ENCODE results near the gene PPP1R2. TPM values are rescaled to one million over a fixed set of nuclear protein-coding genes. Genes with fewer than 3 reads are reported as not detected.

The PPP1R2 gene
- polyA plus RNA-seq, 1 of the 3 experiments (the other 2 are of a cell fraction) = 8.1 TPM

DNA sequence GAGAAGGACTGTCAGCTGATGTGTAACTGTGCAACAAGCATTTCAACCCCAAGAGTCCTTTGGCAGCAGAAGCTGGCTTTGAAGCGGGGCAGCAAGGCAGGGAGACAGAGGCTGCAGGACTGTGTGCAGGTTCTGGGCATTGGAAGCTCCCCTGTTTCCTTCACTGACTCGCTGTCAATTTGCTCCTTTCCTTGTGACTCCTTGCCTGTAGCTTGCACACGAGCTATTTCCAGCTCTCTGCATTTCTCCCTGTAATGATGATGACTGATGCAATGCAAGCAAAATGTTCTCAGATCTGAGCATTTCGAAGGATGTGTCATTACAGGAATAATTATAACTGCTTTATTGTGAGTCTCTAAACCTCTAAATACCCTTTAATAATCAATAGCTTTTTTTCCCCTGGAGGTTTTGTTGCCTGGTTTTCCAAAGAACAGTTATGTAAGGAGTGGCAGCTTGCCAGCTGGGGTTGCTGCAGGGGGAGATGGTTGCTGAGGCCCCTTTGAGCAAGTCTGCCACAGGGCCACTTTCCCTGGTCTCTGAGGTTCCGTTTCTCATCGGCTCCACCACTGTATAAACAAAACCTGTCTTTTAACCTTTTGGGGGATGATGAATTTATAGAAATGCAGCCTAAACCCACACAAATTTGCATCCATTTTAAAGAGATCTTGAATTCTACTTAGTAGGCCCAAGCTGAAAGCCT, 37.8 kb upstream of the PPP1R2 start:
- ChIA-PET CTCF (interaction anchor here (0.8 to 1.3 kb wide), 2 partner anchors 25 to 909 kb away, joined by 3 read pairs; partner anchors contain the start of gene LSG1), POLR2A (interaction anchor here (0.8 kb wide), 1 partner anchor 10 kb away, joined by 3 read pairs; no protein-coding TSS in a partner anchor)
- Histone ChIP-seq H3K4me3 (ENCODE audit: low read depth in 2 of 2, low read length in 1 of 2) (no peak overlapping the region), H3K9me2 (no peaks in the 10 kb centered on the region), H3F3A (replicated peaks; ENCODE audit: insufficient read depth) (peaks cover 3% of the 10 kb centered on the region), H3K27me3 (ENCODE audit: insufficient read depth) (no peaks in the 10 kb centered on the region), H3K36me3 (replicated peaks in 1 of 2; ENCODE audit: control insufficient read depth in 1 of 2, insufficient read depth in 2 of 2, low read length in 1 of 2) (no peaks in the 10 kb centered on the region), H2AFZ (ENCODE audit: low read depth) (no peak overlapping the region), H3K4me2 (no peak overlapping the region), H3K9ac (no peak overlapping the region), H4K20me1 (ENCODE audit: insufficient read depth) (no peaks in the 10 kb centered on the region), H3K79me2 (ENCODE audit: insufficient read depth) (no peaks in the 10 kb centered on the region), H3K4me1 (ENCODE audit: control insufficient read depth in 1 of 2, insufficient read depth in 2 of 2, low read depth in 1 of 2, low read length in 1 of 2) (no peaks in the 10 kb centered on the region), H3K9me3 (no peaks in the 10 kb centered on the region), H3K27ac (ENCODE audit: low read depth in 2 of 2, low read length in 1 of 2) (no peak overlapping the region)
- TF ChIP-seq FOXM1 (IDR thresholded peaks at IDR 0.05; ENCODE audit: low read depth) (no peak), CHD2 (IDR thresholded peaks at IDR 0.05; ENCODE audit: low read length, partially characterized antibody) (no peak), GABPA (IDR thresholded peaks at IDR 0.05; ENCODE audit: low read depth) (no peak), ELF1 (IDR thresholded peaks at IDR 0.05) (no peak), FOSL2 (IDR thresholded peaks at IDR 0.05; ENCODE audit: borderline replicate concordance, low read depth) (no peak), GATA2 (CRISPR knock-in tag; IDR thresholded peaks at IDR 0.05) (no peak), YY1 (IDR thresholded peaks at IDR 0.05; ENCODE audit: low read depth) (no peak), RXRA (IDR thresholded peaks at IDR 0.05; ENCODE audit: borderline replicate concordance, low read depth) (no peak)
- TF ChIP-seq, protein P1, sequence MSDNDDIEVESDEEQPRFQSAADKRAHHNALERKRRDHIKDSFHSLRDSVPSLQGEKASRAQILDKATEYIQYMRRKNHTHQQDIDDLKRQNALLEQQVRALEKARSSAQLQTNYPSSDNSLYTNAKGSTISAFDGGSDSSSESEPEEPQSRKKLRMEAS (IDR thresholded peaks at IDR 0.05; ENCODE audit: low read depth) = no peak
- 50% methylated on average over 6 of the region's 6 CpGs for WGBS (ENCODE audit: low lambda C conversion rate)
- DNase-seq = no peak

DNA sequence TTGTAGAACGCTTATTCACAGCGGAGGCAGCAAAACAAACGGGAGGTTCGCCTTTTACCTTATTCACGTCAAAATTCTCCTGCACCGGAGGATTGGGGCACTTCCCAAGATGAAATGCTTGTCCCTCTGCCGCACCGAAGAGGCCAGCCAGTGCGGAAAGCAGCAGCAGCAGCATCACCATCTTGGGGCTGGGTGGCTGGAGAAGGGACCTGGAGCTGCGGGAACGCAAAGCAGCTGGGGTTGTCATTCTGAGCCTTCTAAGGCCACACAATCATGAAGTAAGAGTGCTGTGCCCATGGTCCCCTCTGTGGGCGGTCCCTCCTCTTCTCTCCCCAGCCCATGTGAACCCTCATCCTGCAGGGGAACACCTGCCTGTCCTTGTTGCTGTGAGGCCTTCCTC, 36.2 kb upstream of the PPP1R2 start:
- TF ChIP-seq NFIC (IDR thresholded peaks at IDR 0.05; ENCODE audit: borderline replicate concordance) (no peak), RAD21 (IDR thresholded peaks at IDR 0.05; ENCODE audit: low read length) (no peak), POLR2AphosphoS5 (IDR thresholded peaks at IDR 0.05; ENCODE audit: low read depth, low read length) (no peak), MXI1 (IDR thresholded peaks at IDR 0.05; ENCODE audit: low read depth, low read length) (no peak), FOSL2 (IDR thresholded peaks at IDR 0.05; ENCODE audit: borderline replicate concordance, low read depth) (no peak), RCOR1 (IDR thresholded peaks at IDR 0.05; ENCODE audit: low read length) (no peak), ELF1 (IDR thresholded peaks at IDR 0.05) (no peak), TEAD4 (IDR thresholded peaks at IDR 0.05; ENCODE audit: borderline replicate concordance, insufficient read depth) (no peak), SIN3A (IDR thresholded peaks at IDR 0.05; ENCODE audit: borderline replicate concordance, low read depth, low read length) (no peak), EZH2phosphoT487 (IDR thresholded peaks at IDR 0.05; ENCODE audit: borderline replicate concordance, low read depth) (no peak)
- TF ChIP-seq, protein P2, sequence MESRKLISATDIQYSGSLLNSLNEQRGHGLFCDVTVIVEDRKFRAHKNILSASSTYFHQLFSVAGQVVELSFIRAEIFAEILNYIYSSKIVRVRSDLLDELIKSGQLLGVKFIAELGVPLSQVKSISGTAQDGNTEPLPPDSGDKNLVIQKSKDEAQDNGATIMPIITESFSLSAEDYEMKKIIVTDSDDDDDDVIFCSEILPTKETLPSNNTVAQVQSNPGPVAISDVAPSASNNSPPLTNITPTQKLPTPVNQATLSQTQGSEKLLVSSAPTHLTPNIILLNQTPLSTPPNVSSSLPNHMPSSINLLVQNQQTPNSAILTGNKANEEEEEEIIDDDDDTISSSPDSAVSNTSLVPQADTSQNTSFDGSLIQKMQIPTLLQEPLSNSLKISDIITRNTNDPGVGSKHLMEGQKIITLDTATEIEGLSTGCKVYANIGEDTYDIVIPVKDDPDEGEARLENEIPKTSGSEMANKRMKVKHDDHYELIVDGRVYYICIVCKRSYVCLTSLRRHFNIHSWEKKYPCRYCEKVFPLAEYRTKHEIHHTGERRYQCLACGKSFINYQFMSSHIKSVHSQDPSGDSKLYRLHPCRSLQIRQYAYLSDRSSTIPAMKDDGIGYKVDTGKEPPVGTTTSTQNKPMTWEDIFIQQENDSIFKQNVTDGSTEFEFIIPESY (IDR thresholded peaks at IDR 0.05; ENCODE audit: borderline replicate concordance, low read depth) = no peak
- TF ChIP-seq, protein P3, sequence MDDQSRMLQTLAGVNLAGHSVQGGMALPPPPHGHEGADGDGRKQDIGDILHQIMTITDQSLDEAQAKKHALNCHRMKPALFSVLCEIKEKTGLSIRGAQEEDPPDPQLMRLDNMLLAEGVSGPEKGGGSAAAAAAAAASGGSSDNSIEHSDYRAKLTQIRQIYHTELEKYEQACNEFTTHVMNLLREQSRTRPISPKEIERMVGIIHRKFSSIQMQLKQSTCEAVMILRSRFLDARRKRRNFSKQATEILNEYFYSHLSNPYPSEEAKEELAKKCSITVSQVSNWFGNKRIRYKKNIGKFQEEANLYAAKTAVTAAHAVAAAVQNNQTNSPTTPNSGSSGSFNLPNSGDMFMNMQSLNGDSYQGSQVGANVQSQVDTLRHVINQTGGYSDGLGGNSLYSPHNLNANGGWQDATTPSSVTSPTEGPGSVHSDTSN (IDR thresholded peaks at IDR 0.05) = no peak
- TF ChIP-seq, protein P1 (IDR thresholded peaks at IDR 0.05; ENCODE audit: low read depth) = no peak
- Histone ChIP-seq H3K27me3 (ENCODE audit: insufficient read depth) (no peaks in the 10 kb centered on the region), H3K9ac (no peak overlapping the region), H3K9me3 (no peaks in the 10 kb centered on the region), H3F3A (replicated peaks; ENCODE audit: insufficient read depth) (peaks cover 3% of the 10 kb centered on the region), H3K4me3 (ENCODE audit: low read depth in 2 of 2, low read length in 1 of 2) (no peak overlapping the region), H4K20me1 (ENCODE audit: insufficient read depth) (no peaks in the 10 kb centered on the region), H3K36me3 (replicated peaks in 1 of 2; ENCODE audit: control insufficient read depth in 1 of 2, insufficient read depth in 2 of 2, low read length in 1 of 2) (no peaks in the 10 kb centered on the region), H3K27ac (ENCODE audit: low read depth in 2 of 2, low read length in 1 of 2) (no peak overlapping the region), H3K4me1 (ENCODE audit: control insufficient read depth in 1 of 2, insufficient read depth in 2 of 2, low read depth in 1 of 2, low read length in 1 of 2) (no peaks in the 10 kb centered on the region), H2AFZ (ENCODE audit: low read depth) (no peak overlapping the region), H3K4me2 (no peak overlapping the region), H3K79me2 (ENCODE audit: insufficient read depth) (no peaks in the 10 kb centered on the region), H3K9me2 (no peaks in the 10 kb centered on the region)
- CTCF ChIA-PET = no interaction called here
- no peak for DNase-seq
- POLR2A ChIA-PET = no interaction called here
- WGBS (ENCODE audit: low lambda C conversion rate) = 86% methylated on average over 9 of the region's 12 CpGs

All from SK-N-SH (cell line).